ENCODE data around the gene TP63.

DNA sequence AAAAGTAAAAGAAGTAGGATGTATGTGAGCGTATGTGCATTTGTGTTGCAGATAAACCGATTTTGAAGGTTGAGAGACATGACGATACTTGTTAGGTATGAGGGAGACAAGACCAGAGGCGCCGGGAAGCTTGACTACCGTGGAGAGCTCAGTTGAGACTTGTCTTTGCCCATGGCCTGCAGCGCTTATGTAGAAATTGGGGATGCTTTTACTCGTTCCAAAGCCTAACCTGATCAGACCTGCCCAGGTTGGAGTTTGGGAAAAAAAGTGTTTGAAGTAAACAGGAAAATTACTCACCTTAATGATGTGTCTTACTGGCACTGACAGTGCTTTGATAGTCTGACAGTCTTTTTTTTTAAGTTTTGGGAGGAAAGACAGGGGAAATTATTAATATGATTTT, 202.8 kb downstream of the TP63 start:
- TF ChIP-seq, protein P1, sequence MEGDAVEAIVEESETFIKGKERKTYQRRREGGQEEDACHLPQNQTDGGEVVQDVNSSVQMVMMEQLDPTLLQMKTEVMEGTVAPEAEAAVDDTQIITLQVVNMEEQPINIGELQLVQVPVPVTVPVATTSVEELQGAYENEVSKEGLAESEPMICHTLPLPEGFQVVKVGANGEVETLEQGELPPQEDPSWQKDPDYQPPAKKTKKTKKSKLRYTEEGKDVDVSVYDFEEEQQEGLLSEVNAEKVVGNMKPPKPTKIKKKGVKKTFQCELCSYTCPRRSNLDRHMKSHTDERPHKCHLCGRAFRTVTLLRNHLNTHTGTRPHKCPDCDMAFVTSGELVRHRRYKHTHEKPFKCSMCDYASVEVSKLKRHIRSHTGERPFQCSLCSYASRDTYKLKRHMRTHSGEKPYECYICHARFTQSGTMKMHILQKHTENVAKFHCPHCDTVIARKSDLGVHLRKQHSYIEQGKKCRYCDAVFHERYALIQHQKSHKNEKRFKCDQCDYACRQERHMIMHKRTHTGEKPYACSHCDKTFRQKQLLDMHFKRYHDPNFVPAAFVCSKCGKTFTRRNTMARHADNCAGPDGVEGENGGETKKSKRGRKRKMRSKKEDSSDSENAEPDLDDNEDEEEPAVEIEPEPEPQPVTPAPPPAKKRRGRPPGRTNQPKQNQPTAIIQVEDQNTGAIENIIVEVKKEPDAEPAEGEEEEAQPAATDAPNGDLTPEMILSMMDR (IDR thresholded peaks at IDR 0.05), result no peak
- TF ChIP-seq POLR2A (IDR thresholded peaks at IDR 0.05), result no peak
